NCI-H146 treated with DMSO at 0.1 percent for 48 hours (cell line): ENCODE measurements around the gene SMIM22.

ENCODE experiments used
- DNase-seq: peaks from one replicate; lab custom pipeline; 2025; ENCODE audit not compliant: unreplicated experiment; lab: John Stamatoyannopoulos, UW

Gene SMIM22

DNA sequence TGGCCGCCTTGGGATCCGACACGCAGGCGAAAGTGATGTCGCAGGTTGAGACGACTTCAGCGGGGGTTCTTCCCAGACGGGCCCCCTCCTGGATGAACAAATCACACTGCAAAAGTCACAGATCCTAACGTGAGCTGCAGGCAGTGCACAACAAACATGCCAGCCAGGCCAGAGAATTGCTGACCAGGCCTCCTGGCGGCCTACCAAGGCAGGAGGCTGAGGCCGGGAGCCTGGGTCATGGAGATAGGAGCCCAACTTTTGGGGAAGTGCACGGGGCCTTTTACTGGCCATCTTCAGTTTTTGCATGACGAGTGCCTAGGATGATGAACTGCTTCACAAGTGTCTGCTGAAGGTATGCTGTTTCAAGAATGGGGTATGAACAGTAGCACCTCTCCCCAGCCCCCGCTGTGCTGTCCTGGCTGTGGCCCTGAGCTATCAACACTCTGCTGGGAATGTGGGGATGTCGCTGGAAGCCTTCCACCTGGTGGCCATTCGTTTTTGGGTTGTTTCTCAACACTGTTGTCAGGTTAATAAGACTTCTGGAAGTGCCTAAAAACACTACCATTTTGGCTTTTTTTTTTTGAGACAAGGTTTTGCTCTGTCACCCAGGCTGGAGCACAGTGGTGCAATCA, 19.5 kb downstream of the SMIM22 start:
- no peak for DNase-seq

DNA sequence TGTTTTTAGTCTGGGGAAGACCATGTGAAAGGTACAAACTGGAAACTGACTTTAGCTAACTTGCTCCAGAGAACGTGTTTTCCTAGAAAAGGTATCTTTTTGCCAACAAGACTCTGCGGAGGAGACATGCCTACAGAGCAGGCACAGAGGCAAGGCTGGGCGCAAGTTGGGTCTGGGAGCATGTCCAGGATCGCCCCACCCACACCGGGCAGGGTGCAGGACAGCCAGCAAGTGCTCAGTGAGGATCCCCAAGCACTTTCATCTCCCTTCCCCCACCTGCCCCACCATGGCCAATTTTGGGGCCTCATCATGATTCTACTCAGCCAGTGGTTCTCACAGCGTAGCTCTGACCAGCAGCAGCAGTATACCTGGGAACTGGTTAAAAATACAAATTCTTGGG, 25.5 kb downstream of the SMIM22 start:
- no peak for DNase-seq

DNA sequence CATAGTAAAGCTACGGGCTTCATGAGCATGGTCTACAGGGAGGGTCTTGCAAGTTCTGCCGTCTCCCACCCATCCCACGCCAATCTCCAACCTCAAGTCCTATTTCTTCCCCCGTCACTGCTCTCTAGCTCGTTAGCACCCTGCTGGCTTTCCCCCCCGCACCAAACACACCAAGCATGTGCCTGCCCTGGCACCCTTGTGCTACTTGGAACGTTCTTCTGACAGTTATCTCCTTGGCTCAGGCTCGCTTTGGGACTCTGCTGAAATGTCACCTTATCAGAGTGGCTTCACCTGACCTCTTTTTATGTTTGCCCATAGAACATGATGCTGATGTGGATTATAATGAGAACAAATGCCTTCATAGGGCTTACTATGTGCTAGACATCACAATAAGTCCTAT, 30.0 kb downstream of the SMIM22 start:
- DNase-seq, result no peak

DNA sequence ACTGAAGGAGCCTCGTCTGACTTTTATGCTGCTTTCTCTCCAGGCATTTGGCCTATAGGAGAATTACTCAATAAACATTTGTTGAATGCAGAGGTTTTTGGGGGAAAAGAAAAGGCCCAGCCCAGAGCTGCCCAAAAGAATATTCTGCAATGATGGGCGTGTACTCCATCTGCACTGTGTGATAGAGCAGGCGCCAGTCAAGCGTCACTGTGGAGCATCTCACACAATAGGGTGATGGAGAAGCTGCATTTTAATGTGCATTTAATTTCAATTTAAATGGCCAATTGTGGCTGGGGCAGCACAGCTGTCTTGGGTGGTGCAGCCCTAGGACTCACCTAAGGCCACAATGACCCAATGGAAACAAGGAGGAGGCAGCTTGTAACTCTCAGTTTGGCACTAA, 31.4 kb downstream of the SMIM22 start:
- DNase-seq, result no peak

DNA sequence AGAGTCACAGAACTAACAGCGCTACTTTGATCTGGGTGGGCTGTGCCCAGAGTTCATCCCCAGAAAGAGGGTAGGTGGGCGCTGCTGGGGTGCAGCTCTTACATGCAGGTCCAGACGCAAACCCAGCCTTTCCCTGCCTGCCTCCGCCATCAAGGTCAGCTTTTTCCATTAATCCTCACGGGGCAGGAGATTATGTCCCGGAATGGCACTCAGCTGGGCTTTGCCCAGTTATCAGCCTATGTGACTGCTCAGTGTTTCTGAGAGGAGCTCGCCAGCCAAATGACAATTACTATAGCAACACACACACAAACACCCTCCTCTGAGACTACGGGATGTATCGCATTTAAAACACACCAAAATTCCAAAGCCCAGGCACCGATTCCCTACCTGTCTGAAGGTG, 31.8 kb downstream of the SMIM22 start:
- no peak for DNase-seq

DNA sequence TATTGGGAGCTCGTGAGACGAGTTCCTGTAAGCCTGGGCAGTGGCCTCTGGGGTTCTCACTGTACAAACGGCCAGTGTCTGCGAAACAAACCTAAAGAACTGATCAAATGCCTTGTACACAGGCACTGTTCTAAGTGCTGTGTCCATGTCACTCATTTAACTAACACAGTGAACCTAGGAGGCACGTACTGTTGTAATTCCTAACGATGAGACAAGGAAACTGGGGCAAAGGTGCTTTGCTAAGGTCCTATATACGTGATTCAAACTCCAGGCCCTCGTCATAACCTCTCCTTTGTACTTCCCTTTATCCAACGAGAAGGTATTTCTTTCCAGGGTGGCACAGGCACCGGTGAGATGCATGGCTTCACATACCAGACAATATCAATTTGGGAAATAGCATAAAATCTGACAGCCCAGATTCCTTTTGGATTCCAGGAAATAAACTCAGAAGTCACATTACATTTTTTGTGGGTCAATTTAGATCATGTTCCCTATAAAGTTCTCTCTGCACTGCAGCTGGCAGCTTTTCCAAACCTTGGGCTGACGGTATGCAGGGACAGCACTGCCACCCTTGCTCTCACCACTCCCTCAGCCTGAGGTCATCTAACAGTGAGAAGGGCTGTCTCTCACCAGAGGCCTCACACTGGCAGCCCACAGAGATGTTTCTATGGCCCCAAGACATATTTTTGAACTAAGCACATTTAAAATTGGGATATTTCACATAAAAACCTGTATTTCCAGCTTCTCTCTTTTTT, 33.6 kb downstream of the SMIM22 start:
- no peak for DNase-seq

DNA sequence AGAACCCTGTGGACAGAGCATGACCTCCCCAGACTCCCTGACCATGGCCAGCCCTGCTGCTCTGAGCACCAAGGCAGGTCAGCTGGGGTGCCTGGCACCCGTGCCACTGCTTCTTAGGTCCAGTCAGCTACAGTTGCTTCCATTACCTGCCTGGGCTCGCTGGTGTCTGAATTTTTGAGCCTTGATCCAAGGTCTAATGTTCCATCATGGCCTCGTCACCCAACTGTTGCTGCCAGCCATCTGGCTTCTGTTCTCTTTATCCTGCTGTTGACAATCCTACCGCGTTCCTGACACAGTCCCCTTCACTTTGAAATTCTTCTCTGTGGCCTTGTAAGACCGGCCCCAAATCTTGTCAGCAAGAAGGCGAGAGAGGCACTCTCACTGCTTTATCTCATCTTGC, 35.2 kb downstream of the SMIM22 start:
- no peak for DNase-seq

DNA sequence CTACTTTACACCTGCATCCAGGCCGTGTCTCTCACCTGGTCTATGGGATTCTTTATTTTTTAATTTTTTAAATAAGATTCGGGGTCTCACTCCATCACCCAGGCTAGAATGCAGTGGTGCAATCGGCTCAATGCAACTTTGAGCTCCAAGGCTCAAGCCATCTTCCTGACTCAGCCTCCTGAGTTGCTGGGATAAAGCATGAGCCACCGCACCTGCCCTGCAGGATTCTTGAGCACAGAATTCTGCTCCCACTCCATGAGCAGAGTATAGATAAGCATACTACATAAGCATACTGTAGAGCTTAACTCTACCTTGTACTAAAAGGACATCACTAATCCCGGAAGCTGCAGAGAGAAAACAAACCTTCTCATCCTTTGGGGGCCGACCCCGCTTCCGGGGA, 36.4 kb downstream of the SMIM22 start:
- DNase-seq, result no peak

DNA sequence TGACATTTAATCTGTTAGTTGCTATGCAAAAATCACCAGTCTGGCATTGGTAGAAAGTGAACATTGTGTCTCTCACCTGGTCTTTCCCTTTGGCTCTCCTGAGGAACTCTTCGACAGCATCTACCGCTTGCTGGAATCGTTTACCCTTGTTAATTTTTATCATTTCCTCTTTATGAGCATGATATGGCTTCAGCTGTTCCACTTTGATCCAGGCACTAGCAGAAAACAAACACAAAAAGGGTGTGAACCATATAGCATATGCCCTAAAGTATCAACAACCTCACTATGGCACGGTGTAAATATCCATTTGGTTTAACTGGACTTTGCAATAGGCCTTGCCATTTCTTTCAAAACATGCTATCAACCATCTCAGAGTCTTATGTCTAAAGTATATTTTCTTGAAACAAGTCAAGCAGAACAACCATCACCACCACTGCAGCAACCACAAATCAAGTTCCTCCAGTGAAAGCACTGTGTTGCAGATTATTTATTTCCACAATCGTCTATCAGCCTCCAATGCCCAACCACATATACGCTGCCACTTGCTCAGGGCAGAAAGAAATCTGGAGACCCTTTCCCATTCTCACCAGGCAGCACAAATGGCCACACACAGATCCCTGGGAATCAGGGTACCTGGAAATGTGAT, 37.7 kb downstream of the SMIM22 start:
- no peak for DNase-seq

DNA sequence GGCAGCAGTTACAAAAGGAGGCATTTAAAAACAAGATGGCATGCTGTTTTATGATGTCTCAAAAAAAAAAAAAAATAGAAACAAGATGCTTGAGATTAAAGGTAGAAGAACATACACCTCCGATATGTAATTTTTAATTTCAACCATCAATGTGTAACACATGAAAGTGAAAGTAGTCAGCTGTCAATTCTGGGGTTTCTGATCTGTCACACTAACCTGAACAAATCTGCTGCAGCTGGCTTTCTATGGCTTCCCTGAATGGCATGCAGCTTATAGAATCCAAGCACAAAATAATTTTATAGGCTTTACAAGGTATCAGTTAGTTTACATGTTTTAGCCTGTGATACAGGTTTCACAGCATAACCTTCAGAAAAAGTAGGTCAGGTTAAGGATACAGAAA, 38.4 kb downstream of the SMIM22 start:
- no peak for DNase-seq

DNA sequence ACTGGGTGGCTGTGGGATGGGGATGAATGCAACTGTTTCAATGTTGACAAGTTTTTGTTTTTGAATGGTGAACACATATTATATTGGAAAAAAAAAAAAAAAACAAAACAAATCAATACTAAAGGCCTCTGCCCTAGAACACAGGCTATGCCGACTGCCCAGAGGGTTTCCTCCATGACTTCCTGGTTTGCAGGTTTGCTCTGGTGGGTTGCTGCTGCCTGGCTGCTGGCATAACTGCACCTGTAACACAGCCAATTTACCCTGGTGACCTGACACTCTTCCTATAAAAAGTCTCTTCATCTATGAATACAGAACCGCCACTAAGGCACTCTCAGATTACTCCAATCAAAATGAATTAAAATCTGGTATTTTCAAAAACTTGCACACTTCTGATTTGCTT, 41.6 kb downstream of the SMIM22 start:
- no peak for DNase-seq

DNA sequence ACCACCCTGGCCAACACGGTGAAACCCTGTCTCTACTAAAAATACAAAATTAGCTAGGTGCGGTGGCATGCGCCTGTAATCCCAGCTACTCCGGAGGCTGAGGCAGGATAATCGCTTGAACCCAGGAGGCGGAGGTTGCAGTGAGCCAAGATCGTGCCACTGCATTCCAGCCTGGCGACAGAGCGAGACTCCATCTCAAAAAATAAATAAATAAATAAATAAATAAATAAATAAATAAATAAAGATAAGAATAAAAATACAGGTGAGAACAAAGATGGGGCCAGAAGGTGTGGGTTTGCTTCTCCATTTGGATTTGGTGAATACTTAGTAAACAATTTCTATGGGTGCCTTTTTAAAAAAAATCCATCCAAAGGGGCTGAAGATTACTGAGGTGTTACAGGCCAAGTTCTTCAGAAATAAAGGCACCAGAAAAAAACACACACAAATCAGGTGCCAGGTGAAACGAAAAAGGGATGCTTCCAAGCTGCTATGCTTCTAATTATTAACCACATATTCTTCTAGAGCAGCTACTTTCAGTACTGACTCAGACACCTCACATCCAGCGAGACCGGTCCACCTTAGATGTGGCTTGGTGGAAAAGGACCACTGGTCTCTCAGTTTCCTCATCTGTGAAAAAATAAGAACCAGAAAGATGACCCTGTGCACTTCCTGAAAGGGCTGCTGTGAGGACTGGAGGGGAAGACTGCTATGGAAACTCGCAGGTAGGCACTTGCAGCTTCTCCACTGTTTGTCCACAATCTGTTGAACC, 42.7 kb downstream of the SMIM22 start:
- no peak for DNase-seq

DNA sequence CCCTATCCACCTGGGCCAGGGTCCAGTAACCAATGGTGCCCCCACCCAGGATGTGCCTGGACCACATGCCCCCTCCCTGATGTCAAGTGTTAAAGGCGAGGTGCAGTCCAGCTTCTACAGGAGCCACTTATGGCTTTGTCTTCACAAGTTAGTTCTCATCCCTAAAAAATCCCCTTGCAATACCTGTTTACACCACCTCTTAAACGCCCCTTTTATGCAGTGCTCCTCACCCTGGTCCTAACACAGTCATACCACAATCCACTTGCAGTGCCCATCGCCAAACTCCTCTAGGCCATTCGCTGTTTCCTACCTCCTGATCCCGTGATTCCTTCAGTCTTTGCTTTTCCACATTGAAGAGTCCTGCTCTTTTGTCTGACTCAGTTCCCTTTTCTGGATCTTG, 44.8 kb downstream of the SMIM22 start:
- no peak for DNase-seq

DNA sequence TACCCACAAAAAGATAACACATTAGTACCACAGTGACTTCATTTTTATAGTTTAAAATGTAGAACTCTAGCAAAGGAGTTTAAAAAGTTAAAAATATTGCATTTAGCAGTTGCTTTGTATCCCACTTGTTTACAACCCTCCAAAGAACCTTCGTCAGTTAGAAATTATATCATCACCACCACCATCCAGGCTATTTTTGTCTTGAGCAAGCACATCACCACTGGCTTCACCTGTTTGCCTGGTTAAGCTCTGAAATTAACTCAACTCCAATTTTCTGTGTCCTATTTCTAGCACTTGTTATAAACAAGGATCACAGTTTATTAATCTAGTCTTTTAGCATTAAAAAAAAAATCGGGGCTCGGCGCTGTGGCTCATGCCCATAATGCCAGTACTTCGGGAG, 45.8 kb downstream of the SMIM22 start:
- no peak for DNase-seq
